ENCODE results near the gene METRN. TPM values are rescaled to one million over a fixed set of nuclear protein-coding genes. Genes with fewer than 3 reads are reported as not detected.

METRN gene
- total and polyA plus RNA-seq, 2 donors (not counting 1 experiment from before 2014, with no cell fraction given): 6.9 to 10.4 TPM

- TF ChIP-seq EZH2 (IDR thresholded peaks at IDR 0.05; ENCODE audit: borderline replicate concordance, insufficient read depth, low read depth, low read length, poor library complexity, severe bottlenecking): no peak
- TF ChIP-seq, protein P1, sequence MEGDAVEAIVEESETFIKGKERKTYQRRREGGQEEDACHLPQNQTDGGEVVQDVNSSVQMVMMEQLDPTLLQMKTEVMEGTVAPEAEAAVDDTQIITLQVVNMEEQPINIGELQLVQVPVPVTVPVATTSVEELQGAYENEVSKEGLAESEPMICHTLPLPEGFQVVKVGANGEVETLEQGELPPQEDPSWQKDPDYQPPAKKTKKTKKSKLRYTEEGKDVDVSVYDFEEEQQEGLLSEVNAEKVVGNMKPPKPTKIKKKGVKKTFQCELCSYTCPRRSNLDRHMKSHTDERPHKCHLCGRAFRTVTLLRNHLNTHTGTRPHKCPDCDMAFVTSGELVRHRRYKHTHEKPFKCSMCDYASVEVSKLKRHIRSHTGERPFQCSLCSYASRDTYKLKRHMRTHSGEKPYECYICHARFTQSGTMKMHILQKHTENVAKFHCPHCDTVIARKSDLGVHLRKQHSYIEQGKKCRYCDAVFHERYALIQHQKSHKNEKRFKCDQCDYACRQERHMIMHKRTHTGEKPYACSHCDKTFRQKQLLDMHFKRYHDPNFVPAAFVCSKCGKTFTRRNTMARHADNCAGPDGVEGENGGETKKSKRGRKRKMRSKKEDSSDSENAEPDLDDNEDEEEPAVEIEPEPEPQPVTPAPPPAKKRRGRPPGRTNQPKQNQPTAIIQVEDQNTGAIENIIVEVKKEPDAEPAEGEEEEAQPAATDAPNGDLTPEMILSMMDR (IDR thresholded peaks at IDR 0.05): no peak
- H2AFZ ChIP-seq (ENCODE audit: insufficient read depth, low read depth, low read length, poor library complexity, severe bottlenecking): no peak overlapping the region
- H3K79me2 ChIP-seq (ENCODE audit: control insufficient read depth, insufficient read depth, low read length): no peaks in the 10 kb centered on the region
- ATAC-seq (ENCODE audit: low read depth): no peak
- ChIA-PET POLR2A (interaction anchor here (0.6 to 2.2 kb wide), 3 partner anchors 9 to 14 kb away, joined by 3 to 11 read pairs (median 3); partner anchors contain the start of gene METRN), CTCF (interaction anchor here (1.2 to 1.4 kb wide), 2 partner anchors 12 to 16 kb away, joined by 3 to 5 read pairs; partner anchors contain the start of gene CIAO3)
- Mint-ChIP-seq H3K27ac (no peak overlapping the region), H3K4me1 (peaks cover 25% of the 10 kb centered on the region), H3K4me3 (no peak overlapping the region), H3K9me3 (ENCODE audit: insufficient read depth) (no peaks in the 10 kb centered on the region), H3K27me3 (no peaks in the 10 kb centered on the region)
- H3K27ac ChIP-seq (ENCODE audit: low read length in 2 of 2): no peak overlapping the region
- peaks cover 19% of the 10 kb centered on the region for H4K20me1 ChIP-seq (ENCODE audit: control insufficient read depth, insufficient read depth, low read length, poor library complexity, severe bottlenecking)
- 72% methylated on average over 26 of the region's 29 CpGs for WGBS (ENCODE audit: insufficient coverage)
- no peak for DNase-seq
- no peak overlapping the region for H3K9ac ChIP-seq (ENCODE audit: low read length)
- H3K9me3 ChIP-seq (ENCODE audit: control extremely low read depth in 1 of 3, control insufficient read depth in 2 of 3, insufficient read depth in 1 of 3, low read length in 2 of 3): peaks cover 0 to 3% (median 0%) of the 10 kb centered on the region in 3 donors
- H3K36me3 ChIP-seq (replicated peaks in 1 of 2; ENCODE audit: control extremely low read depth in 1 of 2, control insufficient read depth in 1 of 2, extremely low read depth in 1 of 2, insufficient read depth in 2 of 2, low read length in 1 of 2): no peaks in the 10 kb centered on the region
- no peak overlapping the region for H3K4me2 ChIP-seq (replicated peaks; ENCODE audit: low read depth, low read length, poor library complexity, severe bottlenecking)
- H3K4me1 ChIP-seq (ENCODE audit: control insufficient read depth in 2 of 2, insufficient read depth in 2 of 2, low read length in 2 of 2): peaks cover 25 to 50% of the 10 kb centered on the region in 2 donors
- no peak overlapping the region for H3K4me3 ChIP-seq (ENCODE audit: control extremely low read depth in 1 of 5, extremely low read depth in 1 of 5, insufficient read depth in 1 of 5, low read depth in 2 of 5, low read length in 4 of 5)
- intact Hi-C loops (cut with micrococcal nuclease): loop anchor here (5.0 kb wide), 2 partner anchors 42 to 888 kb away; partner anchors contain the start of genes CRAMP1, IFT140, JMJD8 and STUB1
- H3K27me3 ChIP-seq (replicated peaks in 1 of 4; ENCODE audit: control extremely low read depth in 1 of 4, control insufficient read depth in 3 of 4, insufficient read depth in 4 of 4, low read length in 3 of 4): no peaks in the 10 kb centered on the region
Observed at GRCh38 chr16:724188-725040, 9.5 kb downstream of the METRN start.

- Mint-ChIP-seq H3K27me3 (no peaks in the 10 kb centered on the region), H3K4me1 (peaks cover 22% of the 10 kb centered on the region), H3K4me3 (no peak overlapping the region), H3K9me3 (ENCODE audit: insufficient read depth) (no peaks in the 10 kb centered on the region), H3K27ac (no peak overlapping the region)
- Histone ChIP-seq H3K36me3 (replicated peaks in 1 of 2; ENCODE audit: control extremely low read depth in 1 of 2, control insufficient read depth in 1 of 2, extremely low read depth in 1 of 2, insufficient read depth in 2 of 2, low read length in 1 of 2) (no peaks in the 10 kb centered on the region), H2AFZ (ENCODE audit: insufficient read depth, low read depth, low read length, poor library complexity, severe bottlenecking) (no peak overlapping the region), H3K27ac (ENCODE audit: low read length in 2 of 2) (no peak overlapping the region), H4K20me1 (ENCODE audit: control insufficient read depth, insufficient read depth, low read length, poor library complexity, severe bottlenecking) (peaks cover 23% of the 10 kb centered on the region), H3K4me1 (ENCODE audit: control insufficient read depth in 2 of 2, insufficient read depth in 2 of 2, low read length in 2 of 2) (peaks cover 21 to 44% of the 10 kb centered on the region in 2 donors), H3K4me2 (replicated peaks; ENCODE audit: low read depth, low read length, poor library complexity, severe bottlenecking) (no peak overlapping the region), H3K9me3 (ENCODE audit: control extremely low read depth in 1 of 3, control insufficient read depth in 2 of 3, insufficient read depth in 1 of 3, low read length in 2 of 3) (peaks cover 0 to 3% (median 0%) of the 10 kb centered on the region in 3 donors), H3K9ac (ENCODE audit: low read length) (no peak overlapping the region), H3K27me3 (replicated peaks in 1 of 4; ENCODE audit: control extremely low read depth in 1 of 4, control insufficient read depth in 3 of 4, insufficient read depth in 4 of 4, low read length in 3 of 4) (no peaks in the 10 kb centered on the region), H3K79me2 (ENCODE audit: control insufficient read depth, insufficient read depth, low read length) (no peaks in the 10 kb centered on the region), H3K4me3 (ENCODE audit: control extremely low read depth in 1 of 5, extremely low read depth in 1 of 5, insufficient read depth in 1 of 5, low read depth in 2 of 5, low read length in 4 of 5) (no peak overlapping the region)
- no peak for ATAC-seq (ENCODE audit: low read depth)
- 64% methylated on average over 7 of the region's 7 CpGs for WGBS (ENCODE audit: insufficient coverage)
- DNase-seq: no peak
- ChIA-PET CTCF (interaction anchor here (0.9 to 1.5 kb wide), 4 partner anchors 9 to 16 kb away, joined by 3 to 8 read pairs (median 4); partner anchors contain the start of genes CIAO3 and METRN), POLR2A (interaction anchor here (0.6 to 2.2 kb wide), 3 partner anchors 10 to 13 kb away, joined by 3 to 11 read pairs (median 3); partner anchors contain the start of gene METRN)
- intact Hi-C loops (cut with micrococcal nuclease): loop anchor here (5.0 kb wide), 1 partner anchor 887 kb away; the partner anchor contains the start of genes CRAMP1 and IFT140
- no peak for TF ChIP-seq EZH2 (IDR thresholded peaks at IDR 0.05; ENCODE audit: borderline replicate concordance, insufficient read depth, low read depth, low read length, poor library complexity, severe bottlenecking)
- TF ChIP-seq, protein P1 (IDR thresholded peaks at IDR 0.05): no peak
Observed at GRCh38 chr16:725041-725376, 10.1 kb downstream of the METRN start.
